GM21526 (cell line): ENCODE data around the gene ALPK1.

Experiments
- ATAC-seq: cut with Tn5 transposase; IDR thresholded peaks from one replicate; pipeline ENCODE4 v1.9.1; 2021; ENCODE audit warnings: moderate library complexity; ENCODE audit not compliant: unreplicated experiment, low FRiP score

ALPK1 gene

DNA sequence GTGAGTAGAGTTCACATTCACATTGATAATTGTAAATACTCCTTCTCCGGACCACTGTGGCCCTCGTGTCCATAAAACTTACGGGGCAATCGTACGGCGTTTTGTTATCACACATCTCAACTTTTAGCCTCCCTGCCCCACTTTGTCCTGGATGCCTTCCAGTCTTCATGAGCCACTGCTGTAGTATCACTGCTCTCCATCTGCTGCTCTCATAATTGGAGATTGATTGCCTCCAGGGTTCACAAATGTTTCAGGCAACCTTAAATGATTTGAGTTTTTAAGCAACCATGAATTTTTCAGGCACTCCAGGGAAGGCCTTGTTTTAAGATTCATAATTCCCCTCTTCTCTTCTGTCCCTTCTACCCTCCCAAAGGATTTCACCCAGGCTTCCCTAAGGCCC, 28.4 kb downstream of the ALPK1 start:
- ATAC-seq: no peak

DNA sequence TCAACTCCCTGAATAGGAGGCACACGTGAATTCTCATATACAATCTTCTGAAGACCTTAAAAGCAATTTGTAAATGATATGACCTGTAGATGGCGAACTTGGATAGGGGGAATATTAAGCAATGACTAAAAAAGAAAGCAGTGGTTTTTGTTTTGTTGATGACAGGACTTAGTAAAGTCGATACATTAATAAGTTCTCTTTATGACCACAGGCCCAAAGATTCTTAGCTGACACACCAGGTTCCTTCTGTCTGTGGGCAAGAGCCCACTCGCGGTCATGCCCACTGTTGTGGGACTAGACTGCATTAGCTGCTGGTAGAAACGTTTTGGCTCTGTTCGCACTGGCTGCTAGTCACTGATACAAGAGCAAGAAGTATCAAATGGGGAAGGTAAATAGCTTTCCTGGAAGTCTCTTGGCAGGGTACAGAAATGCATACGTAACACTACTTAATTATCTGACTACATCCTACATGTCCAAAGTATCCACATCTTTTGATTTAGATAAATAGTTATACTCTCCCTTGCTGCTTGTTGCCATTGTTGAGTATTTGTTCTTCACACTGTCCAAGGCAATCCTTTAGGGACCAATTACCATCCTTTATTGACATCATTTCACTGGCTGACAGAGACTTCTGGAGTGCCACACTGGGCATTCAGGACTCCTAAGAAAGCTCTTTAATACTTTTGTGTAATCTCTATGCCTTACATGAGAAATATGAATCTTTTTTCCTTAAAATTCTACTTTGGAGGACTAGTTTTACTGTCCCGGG, 31.0 kb downstream of the ALPK1 start:
- peak; percentile 82 for ATAC-seq

DNA sequence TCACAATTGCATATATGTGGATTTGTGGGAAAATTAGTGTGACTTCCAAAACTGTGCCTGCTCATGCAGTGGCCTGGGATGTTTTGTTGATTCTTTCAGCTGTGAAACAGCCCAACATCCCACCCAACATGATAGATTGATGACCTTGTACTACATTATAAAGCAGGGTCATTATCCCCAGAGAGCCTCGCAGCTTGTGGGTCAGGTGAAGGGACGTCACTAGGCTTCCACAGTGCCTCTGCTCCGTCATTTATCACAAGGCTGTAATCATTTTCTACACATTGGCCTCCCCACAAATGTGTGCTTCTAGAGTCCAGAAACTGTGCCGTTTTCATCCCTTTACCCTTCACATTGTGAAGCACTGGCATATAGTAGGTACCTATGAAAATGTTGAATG, 31.6 kb downstream of the ALPK1 start:
- no peak for ATAC-seq

DNA sequence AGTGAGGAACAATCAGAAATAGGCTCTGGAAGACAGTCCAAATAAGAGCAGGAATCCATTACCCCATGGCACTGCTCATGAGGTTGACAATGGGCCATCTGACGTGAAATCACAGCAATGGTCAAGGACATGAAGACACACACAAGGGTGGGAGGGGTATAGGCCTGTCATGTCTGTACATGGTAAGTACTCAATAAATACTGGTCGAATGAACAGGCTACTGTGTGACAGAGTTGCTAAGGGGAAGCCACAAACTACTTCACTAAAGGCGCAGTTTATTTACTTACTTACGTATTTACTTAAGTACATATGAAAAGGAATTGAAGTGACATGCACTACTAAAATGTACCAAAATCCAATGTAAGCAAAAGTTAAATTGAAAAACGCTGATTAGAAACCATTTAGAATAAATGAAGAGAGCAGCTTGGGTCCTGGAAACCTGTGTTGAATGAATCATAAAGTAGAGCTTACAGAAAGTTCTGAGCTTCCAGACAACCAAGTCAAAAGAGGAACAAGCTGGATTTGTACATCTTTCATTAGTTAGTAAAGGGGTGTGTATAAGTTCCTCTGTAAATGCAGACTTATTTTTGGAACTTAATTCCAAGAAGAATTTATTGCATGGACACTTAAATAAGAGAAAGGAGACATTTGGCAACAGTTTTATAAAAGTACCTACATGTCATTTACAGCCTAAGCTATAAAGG, 32.7 kb downstream of the ALPK1 start:
- no peak for ATAC-seq

DNA sequence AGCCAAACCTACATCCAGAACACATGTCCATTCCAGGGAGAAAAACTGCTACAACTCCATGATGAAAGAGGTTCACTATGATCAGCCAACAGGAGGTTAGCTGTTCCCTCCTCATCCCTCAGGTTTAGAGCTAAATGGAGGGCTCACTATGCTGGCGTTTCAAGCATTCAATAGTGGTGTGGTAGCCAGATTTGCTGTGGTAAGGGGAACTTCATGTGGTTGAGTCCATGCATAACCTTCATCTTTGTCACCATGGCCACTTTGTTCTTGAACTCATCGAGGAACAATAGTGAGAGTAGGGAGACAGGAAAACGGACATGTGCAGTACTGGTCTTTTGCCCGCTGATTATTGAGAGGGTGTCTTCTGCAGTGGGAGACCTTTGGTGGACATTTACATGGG, 33.8 kb downstream of the ALPK1 start:
- ATAC-seq: no peak

DNA sequence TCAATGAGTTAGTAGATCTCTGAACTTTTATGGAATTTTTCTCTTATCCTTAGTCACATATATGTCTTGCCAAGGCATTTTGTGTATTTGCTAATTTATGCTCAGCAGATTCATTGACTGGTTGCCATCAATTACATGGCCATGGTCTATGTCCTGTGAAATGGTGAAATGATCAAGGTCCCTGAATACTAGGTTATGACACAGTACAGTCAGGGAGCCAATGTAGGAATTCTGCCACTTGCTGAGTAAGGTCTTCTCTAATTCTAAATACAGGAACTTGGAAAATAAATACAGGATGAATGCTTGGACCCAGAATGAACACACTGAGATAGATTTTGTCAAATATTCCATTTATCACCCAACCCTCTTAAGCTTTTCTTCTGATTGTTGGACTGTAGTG, 35.2 kb downstream of the ALPK1 start:
- ATAC-seq: no peak

DNA sequence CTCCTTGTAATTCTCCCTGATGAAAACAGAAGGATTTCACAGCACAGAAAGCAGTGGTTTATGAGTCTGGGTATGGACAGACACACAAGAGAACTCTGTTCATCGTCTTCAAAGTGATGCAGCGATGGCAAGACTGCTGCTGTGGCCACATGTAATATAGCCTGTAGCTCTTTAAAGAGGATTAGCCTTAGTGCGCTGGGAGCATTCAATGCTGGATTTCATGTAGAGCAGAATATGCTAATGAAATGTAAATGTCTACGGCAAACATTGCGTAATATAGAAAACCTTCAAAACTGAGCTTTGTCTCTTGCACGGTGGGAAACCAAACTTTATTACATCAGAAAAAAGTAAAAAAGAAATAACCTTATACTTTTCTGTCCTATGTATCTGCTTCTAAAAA, 42.9 kb downstream of the ALPK1 start:
- ATAC-seq: no peak

DNA sequence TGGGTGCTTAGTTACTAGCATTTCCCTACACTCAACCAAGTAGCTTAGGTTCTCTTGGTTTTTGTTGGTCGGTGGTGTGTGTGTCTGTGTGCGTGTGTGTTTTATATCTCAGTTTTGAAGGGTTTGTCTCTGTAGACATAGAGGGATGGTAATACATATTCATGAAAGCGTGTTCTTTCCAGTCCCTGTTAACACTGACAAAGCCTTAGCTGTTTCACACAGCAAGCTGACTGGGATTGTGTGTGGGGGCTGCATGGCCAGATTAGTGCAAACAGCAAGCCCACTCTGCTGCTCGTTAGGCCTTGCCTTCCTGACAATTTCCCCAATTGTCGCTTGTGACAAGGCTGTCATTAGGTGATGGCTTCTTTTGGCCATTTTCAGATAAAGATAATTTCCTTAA, 43.9 kb downstream of the ALPK1 start:
- no peak for ATAC-seq

DNA sequence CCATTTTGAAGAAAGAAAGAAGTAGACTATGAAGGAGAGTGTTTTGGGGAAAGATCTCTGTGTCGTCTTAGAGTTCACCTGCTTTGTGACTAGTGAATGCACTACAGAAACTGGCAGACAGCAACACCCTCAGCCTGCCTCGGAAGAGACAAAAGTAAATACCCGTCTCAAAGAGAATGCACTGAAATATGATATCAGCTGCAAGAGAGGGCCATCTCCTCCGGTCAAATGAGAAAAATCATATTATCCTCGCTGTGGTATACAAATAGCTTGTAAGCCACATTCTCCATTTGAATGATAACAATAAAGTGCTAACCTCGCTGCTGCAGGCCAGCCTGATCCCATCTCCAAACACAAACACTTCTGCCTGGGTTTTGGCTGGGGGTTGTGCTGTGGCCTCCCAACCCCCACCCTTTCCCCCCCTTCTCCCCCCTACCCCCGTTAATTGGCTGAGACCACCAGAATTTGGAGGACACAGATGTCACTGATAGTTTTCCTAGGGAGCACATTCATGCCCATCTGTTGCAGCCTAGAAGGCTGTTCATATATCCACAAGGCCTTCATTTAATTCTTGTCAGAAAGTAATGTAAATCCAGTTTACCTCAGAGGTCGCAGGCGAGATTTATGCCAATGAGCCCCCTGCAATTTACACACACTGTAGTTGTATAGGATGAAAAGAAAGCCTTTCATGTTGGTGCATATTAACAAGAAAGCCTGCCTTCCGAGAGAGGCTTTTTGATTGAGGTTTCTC, 46.3 kb downstream of the ALPK1 start:
- no peak for ATAC-seq

DNA sequence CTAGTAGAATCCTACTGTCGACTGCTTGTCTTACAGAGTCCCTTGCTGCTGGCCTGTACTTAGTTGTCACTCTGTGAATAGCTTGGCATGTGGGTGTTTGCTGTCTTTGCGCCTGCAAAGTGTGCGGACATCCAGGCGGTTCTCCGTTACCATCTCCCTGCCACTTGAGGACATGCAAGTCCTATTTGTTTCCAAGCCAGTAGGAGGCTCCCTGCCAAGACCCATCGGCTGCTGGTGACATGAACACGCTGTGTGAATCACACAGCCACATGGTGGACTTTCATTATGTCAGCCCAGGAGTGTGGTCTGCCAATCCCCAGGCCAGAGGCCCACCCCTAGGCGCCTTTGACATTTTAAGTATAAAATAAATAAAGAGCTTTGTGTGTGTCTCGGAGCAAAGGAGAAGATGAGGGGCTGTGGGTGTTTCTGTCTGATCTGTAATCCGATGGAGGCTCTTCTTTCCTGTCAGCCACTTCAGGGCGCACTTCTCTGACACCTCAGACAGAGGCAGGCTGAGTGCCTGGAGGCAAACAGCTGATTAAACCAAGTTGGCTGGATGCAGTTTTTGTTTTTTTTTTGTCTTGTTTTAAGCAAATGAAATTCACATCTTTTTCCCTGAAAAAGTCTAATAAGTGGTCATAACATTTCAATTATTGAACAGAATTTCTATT, 51.5 kb downstream of the ALPK1 start:
- no peak for ATAC-seq

DNA sequence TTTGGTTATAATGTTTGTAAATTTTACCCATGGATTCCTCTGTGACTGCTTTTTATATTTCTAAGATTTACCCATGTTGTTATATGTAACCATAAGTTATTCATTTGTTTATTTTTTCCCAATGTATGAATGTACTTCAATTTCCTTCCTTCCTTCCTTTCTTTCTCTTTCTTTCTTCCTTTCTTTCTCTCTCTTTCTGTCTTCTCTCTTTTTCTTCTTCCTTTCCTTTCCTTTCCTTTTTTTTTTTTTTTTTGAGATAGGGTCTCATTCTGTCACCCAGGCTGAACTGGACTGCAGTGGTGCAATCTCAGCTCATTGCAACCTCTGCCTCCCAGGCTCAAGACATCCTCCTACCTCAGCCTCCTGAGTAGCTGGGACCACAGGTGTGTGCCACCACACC, 55.6 kb downstream of the ALPK1 start:
- no peak for ATAC-seq

DNA sequence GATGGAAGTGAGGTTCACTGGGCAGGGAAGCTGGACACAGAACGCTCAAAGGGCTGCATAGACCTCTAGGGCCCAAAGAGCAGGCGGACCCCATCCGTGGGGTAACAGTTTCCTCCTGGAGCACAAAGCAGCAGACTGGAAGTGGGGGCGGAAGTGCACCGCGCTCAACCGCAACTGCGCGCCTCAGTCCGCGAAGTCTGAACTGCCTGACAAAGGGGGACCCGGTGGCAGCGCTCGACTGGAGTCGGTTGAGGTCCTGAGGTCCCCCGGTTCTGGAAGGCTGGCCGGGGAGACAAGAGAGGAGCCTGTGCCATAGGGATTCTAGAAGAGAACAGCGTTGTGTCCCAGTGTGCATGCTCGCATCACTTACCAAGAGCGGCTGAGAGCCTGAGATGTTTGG, 58.5 kb downstream of the ALPK1 start:
- ATAC-seq: no peak

DNA sequence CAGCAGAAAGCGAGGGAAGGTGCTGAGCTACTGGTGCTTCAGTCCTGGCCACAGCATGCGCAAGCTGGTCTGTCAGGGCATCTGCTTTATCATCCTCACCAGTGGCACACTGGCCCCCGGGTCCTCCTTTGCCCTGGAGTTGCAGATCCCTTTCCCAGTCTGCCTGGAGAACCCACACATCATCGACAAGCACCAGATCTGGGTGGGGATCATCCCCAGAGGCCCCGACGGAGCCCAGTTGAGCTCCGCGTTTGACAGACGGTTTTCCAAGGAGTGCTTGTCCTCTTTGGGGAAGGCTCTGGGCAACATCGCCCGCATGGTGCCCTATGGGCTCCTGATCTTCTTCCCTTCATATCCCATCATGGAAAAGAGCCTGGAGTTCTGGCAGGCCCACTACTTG, 60.3 kb downstream of the ALPK1 start:
- ATAC-seq: no peak

DNA sequence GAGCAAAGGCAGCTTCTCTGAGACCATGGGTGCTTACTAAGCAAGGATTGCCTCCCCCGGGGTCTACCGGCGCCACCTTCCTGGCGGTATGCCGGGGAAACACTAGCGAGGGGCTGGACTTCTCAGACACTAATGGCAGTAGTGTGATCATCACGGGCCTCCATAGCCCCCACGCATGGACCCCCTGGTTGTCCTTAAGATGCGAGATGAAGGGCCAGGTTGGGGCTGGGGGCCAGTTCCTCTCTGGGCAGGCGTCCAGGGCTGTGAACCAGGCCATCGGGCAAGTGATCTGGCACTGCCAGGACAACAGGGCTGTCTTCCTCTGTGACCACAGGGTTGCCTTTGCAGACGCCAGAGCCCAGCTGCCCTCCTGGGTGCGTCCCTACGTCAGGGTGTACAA, 60.7 kb downstream of the ALPK1 start:
- ATAC-seq: no peak

DNA sequence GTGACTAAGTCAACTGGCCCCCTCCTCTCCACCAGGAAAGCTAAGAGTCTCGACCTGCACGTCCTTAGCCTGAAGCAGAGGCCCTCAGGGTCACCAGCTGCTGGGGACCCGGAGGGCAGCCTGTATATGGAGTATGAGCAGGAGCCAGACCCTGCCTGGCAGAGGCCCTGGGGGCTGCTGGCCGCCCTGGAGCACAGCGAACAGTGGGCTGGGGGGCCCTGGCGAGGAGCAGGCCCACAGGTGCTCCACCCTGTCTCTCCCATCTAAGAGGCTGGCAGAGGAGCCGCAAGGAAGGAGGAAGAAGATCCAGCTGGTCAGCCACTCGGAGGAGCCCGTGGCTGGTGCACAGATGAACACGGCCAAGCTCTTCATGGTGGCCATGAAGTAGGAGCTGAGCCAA, 61.2 kb downstream of the ALPK1 start:
- ATAC-seq: no peak

DNA sequence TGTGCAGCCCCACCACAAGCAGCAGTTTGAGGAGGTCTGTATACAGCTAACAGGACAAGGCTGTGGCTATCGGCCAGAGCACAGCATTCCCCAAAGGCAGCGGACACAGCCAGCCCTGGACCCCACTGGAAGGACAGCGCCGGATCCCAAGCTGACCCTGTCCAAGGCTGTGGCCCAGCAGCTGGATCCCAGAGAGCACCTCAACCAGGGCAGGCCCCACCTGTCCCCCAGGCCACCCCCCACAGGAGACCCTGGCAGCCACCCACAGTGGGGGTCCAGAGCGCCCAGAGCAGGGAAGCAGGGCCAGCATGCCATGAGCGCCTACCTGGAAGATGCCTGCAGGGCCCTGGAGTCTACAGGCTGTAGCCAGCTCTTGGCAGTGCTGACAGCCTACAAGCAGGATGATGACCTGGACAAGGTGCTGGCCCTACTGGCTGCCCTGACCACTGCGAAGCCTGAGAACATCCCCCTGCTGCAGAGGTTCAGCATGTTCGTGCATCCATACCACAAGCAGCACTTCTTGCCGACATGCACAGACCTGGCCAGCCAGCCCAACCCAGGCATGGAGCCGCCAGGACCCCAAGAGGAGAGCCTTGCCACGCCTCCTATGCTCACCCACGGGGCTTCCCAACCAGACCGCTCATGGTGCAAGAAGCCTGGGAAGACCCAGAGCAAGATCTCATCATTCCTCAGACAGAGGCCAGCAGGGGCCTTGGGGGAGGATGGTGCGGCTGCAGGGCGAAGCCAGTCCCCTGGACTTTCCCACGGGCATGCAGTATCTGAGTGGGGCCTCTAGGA, 62.0 kb downstream of the ALPK1 start:
- ATAC-seq: no peak

DNA sequence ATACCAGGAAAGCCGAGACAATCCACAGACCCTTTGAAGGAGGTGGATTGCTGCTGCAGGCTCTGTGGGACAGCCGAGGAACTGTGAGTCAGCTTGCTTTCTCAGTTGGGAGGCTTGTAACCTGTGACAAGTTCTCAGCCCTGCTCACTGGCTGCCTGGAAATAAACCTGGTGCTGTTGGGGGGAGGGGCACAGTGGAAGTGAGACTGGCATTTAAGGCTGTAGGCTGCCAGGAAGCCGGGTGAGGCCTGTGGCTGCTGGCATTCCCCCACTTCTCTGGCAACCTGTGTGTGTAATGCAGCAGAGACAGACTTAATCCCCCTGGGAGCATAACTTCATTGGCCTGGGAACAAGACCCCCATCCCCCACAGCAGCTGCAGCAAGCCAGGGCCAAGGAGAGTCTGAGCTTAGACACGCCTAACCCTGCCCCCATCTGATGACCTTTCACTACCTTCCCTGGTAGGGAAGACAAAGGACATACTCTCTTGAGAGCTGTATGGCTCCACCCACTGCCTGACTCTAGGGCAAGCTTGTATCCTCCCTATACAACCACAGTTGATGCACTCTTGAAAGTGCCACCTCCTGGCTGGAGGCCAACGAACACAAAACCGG, 64.1 kb downstream of the ALPK1 start:
- ATAC-seq: no peak

DNA sequence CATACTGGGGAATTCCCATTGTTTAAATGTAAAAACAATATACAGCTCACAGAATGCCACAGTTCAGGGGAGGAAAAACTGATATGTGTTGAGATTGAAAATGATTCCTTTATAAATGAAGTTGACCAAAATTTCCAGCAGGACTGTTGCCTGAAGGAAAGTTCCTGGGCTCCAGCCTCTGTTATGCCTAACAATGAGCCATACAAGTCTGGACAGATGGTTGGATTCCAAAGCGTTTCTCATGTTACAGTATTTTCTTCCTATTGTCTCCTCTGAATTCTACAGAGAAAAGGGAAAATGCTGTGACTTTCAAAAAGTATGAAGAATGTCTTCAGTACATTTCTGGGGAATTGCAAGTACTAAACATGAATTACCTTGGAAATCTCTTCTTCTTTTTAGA, 73.3 kb downstream of the ALPK1 start:
- ATAC-seq: no peak

DNA sequence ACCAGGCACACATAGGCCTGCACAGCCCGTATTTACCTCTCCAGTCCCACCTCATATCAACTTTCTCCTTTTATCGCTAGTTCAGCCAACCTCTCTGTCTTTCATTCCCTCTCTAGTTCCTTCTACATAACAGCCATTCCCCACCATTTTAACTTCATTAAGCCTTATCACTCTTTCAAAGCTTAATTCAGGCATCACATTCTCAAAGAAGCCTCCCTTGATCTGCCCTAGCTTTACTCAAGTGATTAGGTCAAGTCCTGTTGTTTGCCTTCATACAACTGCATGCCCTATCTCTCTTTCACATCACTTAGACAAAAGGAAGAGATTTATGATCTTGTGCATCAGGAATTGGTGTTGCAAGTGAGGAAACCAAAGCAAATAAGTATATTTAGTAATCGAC, 74.2 kb downstream of the ALPK1 start:
- ATAC-seq: no peak

DNA sequence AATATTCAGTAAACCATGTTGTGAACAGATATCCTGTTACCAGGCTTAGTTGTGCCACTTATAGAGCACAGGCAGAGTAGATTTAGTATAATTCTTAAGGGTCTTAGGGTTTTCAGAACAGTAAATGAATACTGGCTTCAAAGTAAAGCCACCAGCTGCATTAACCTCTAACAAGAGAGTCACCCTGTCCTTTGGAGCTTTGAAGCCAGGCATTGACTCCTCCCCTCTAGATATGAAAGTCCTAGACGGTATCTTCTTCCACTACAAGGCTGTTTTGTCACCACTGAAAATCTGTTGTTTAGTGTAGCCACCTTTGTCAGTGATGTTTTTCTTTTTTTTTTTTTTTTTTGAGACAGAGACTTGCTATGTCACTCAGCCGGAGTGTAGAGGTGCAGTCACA, 77.7 kb downstream of the ALPK1 start:
- no peak for ATAC-seq
